GM18519 (cell line): ENCODE data around the gene ZXDC.

Experiments
- ATAC-seq: cut with Tn5 transposase; IDR thresholded peaks from one replicate; pipeline ENCODE4 v1.9.1; 2021; ENCODE audit warnings: mild to moderate bottlenecking, moderate library complexity; ENCODE audit not compliant: unreplicated experiment, low FRiP score

ZXDC gene

DNA sequence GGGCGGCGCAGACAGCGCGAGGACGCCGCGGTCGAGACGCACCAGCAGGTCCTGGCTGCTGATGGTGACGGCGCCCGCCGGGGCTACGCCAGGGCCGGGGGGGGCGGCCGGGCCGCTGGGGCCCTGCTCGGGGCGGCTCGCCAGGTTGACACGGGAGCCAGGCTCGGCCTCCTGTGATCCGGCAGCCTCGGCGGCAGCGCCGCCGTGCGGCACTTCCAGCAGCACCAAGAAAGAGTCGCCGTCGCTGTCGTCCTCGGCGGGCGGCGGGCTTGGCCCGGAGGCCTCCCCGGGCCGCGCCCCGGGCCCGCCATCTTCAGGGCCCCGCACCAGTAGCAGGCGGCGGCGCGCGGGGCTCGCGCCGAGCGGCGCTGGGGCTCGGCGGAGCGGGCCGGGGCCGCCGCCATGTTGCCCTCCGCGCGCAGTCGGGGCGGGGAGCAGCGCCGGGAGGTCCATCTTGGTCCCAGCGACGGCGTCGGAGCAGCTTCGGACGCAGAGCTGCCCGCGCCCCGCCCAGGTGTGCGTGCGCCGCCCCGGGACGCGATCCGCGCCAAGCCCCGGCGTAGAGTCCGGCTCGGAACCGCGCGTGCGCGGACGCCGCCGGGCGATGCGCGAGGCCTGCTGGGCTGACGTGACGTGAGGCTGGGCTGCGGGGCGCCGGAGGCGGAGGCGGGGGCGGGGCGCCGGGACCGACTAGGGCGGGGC, at the start of gene ZXDC:
Gene ZXDC, minus strand, starts transcription at position 479 of the 702 bp plus-strand sequence. Its CDS starts 26 bp downstream, at position 453.
- ATAC-seq, result peak; percentile 71

DNA sequence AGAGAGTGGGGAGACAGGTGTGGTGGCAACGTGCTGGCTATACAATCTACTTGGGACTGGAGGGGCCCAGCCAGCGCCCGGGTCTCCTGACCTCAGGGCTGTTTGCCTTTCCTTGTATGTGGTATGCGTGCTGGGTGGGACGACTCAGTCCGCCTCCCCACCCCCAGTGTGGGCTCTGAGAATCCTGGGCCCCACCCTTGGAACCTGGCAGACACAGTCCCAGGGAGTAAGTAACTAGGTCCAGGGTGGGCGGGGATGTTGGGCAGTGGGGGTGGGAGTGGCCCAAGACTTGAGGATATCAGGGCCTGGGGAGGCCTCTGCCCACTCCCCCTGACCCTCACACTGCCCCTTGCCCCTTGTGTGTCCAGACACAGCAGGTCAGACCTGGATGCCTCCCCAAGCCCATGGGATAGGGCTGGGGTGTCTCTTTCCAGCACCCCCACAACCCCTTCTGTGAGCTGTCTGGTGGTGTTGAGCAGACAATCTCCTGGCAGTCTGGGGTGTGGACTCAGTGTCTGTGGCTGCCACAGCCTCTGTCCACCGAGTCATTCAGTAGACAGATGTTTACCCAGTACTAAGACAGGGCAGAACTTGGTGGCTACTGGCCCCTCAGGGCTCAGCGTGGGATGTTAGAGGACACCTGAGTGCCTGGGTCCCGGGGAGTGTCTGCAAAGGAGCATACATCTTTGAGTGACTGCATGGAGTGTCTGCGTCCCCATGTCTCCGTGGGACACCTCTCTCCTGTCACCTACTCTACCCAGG, 49.6 kb upstream of the ZXDC start:
- ATAC-seq, result no peak

DNA sequence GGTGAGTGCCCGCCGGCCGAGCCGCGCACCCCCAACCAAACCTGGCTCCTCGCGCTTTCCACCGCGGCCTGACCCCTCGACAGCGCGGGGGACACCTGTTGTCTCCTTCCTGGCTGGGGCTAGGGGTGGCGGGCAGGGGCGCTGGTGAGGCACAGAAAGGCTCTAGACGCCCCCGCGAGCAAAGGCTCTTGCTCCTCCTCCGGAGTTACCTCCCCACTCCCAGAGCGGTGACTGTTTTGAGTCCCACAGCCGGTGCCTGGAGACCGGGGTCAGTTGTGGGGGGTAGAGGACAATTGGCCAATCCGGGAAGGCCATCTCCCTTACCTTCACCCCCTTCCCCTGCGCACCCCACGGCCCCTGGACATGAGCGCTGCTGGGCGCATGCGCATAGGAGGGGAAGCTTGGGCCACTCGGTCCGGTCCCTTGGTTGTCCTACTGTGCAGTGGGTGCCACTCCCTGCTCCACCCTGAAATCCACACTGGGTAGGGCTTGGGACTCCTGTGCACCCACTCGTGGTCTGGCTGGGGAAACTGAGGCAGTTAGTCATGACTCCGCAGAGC, 48.8 kb upstream of the ZXDC start:
- no peak for ATAC-seq

- ATAC-seq, result no peak
These were observed 48.2 kb upstream of the ZXDC start, which contains the start of gene CHST13 for GRCh38 chr3:126523745-126524428. CHST13 (plus strand) TSS chr3:126524155; CDS start chr3:126524333, 178 bp downstream.

DNA sequence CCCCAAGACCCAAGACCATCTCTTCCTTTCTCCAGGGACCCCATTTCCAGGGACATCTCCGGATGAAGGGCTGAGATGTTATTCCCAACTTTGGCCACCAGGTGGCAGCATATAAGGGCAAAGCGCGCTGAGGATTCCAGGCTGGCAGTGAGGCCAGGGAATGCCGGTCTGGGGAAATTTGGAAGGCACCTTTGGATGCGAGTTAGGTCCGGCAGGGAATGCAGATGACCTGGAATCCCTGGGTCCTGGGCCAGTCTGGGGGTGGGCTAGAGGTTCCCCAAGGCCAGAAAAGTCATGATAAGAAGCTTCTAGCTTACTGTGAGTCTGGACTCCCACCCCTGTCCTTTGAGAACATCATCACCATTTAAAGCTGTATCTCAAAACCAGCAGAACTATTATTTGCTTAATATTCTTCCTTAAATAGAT, 46.7 kb upstream of the ZXDC start:
- no peak for ATAC-seq

- ATAC-seq, result no peak
These were observed 45.6 kb upstream of the ZXDC start for GRCh38 chr3:126521122-126521891.

DNA sequence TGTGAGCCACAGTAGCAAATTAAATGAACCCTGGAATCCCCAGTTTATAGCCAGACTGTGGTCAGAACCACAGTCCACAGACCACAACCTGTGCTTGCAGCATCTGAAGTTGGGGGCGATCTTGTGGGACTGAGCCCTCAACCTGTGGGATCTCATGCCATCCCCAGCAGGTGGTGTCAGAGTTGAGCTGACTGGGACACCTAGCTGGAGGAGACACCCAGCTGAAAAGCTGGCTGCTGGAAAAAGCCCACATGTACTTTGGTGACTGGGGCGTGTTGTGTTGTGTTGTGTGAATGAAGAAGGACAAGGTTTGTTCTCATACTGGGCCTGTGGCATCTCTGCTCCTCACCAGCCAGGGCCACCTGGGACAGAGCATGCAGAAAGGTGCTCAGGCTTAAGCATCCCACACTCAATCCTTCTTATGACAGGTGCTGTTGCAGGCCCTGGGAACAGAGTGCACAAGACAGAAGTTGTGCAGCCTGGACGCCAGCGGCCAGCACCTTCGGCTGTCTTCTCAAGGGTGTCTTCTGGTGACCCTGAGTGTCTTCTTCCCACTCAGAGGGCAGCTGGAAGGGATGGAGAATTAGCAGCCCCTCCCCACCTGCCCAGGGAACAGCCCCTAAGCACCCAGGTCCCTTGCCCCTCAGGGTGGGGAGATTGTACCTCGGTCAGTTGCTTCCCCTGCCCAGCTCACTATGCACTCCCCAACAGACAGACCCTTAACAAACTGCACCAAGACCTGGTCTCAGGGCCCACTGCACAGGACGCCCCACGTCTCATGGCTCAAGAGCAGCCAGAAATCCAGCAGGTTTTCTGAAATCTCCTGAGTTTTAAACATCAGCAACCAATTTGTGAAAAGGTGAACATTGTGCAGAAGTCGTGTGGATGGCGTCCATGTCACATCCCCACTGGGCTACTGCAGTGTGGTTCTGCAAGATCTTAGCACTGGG, 44.1 kb upstream of the ZXDC start:
- no peak for ATAC-seq

DNA sequence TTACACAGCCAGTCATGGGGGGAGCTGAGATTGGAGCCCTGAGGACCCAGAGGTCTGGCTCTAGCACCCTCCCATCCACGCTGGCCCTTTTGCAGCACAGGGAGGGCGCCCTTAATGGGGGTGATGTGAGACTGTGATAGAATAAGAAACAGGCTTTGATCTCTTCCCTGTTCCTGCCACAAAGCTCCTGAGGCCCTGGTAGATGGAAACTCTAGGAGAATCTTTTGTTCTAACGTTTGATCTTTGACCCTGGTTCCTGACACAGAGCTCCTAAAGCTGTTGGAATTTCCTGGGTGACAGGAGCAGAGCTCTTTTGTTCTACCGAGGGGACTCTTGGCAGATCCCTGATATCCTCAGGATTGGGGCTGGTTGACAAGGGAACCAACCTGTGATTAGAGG, 43.1 kb upstream of the ZXDC start:
- ATAC-seq, result no peak

GRCh38 chr3:126517986-126518778, 42.5 kb upstream of the ZXDC start:
- no peak for ATAC-seq

DNA sequence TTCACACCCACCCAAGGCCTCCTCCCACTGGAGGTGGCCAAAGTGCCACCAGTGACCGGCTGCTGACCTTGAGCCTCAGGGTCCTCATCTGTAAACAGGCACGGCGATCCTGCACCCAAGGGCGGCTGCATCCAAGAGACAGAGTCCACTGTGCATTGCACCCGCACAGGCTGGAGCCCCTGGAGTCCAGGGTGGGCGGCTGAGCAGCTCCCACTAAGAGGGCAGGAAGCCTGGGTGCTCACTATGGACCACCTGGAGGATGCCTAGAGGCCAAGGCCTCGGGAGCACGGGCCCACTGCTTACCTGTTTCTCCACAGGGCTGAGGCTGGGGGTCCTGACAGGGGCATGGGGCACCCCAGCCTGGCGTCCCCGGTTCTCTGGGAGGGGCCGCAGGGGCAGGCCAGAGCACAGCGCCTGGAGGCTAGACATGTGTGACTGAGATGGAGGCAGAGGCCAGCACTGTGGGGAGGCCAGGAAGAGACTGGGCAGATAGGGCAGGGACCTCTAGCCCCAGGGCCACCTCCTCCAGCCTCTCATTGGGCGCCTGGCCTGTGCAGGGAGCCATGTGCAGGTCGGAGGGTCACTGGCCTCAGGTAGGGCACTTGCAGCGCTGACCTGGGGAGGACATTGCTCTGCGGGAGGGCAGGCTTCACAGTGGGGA, 41.7 kb upstream of the ZXDC start, which contains the start of gene UROC1:
Gene UROC1, minus strand, starts transcription at position 483 of the 661 bp plus-strand sequence. Its CDS starts 54 bp downstream, at position 429.
- no peak for ATAC-seq

DNA sequence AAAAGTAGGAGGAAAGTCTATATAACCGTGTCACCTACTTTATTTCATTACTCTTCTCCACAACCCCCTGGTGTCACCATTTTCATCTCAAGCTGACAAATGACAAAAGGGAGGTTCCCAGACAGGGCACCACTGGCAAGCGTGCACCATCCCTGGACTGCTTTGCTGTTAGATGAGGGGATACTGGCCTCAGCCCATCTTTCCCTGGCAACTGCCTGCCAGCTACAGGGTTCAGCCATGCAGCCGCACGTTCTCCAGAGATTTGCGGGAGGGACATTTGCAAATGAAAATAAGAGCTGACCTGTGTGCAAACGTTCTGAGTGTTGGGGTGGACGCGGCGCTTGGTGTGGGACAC, 41.2 kb upstream of the ZXDC start:
- ATAC-seq, result no peak

DNA sequence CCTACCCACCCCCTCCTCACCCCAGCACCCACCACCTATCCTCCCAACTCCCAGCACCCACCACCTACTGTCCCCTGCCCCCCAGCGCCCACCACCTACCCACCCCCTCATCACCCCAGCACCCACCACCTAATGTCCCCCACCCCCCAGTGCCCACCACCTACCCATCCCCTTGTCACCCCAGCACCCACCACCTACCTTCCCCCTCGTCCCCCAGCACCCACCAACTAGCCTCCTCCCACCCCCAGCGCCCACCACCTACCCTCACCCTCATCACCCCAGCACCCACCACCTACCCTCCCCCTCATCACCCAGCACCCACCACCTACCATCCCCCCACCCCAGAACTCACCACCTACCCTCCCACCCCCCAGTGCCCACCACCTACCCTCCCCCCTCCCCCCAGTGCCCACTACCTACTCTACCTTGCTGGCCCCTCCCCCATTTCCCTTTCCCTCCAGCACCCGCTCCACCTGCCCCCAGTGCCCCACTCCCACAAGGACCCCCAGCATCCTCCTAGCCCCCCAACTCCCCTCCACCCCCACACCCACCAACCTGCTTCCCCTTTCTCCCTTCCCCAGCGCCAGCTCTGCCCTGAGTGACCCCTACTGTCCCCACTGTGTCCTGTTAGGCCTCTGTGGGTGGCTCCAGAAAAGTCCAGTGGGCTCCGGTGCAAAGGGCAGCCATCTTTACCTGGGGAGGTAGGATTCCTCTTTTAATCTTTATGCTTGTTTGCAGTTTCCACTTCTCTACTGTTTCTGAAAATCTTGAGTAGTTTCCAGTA, 40.7 kb upstream of the ZXDC start:
- no peak for ATAC-seq

GRCh38 chr3:126515066-126515706, 39.5 kb upstream of the ZXDC start:
- ATAC-seq, result no peak

DNA sequence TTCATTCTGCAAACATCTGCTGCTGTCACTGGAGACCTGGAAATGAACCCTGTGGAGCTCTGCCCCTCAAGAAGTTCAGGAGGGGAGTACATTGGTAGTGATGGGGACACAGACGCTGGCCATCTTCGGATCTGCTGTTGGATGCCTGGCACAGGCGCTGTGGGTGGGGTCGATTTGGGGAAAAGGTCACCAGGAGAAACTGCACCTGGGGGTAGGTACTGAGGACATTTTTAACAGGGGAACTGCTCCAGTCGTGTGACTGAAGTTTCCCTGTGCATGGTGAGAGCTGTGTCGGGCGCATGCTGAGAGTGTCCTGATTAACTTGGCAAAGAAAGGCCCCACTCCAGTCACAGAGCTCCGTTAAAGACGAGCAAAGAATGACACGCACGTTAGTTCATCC, 38.5 kb upstream of the ZXDC start:
- ATAC-seq, result no peak

DNA sequence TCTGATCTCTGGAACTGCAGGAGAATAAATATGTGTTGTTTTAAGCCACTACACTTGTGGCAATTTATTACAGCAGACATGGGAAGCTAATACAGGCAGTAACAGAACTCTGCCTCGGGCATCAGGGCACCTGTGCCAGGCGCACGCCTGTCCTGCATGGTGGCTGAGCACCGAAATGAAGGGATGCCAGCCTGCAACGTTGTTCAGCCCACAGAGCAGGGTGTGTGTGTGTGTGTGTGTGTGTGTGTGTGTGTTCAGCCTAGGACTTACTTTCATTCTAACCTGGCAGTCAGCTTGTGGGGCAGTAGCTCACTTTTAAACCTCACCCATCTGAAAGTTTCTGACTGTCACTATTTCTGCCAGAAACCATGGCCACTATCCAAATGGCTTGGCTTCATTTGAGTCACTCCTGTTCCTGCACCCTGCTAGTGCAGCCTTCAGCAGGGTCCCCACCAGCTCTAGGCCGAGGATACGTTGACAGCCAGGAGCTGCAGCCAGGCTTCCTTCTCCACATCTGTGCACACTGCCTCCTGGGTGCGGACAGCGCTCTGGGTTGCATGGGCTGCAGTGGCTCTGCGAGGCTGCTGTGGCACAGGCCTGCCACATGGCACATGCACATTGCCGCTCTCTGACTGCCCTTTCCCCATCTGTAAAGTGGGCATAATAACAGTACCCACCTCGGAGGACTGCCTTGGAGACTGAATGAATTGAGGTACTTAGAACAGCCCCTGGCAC, 37.4 kb upstream of the ZXDC start:
- ATAC-seq, result no peak

DNA sequence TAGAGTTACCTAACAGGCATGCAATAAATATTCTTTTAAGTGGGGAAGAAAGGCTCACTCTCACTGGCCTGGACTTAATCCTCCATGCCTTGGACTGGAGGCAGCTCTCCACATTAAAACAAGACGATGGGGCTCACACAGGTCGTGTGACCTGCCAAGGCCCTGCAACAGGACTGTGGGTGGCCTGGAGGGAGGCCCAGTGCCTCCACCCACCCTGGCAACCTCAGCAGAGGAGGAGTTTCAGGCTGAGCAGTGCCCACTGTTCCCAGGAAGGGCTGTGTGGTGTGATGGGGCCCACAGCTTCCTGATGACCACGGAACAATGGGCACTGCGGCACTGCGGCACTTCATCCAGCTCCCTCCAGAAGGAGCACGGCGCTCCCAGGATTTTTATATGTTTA, 36.3 kb upstream of the ZXDC start:
- no peak for ATAC-seq
